Esophagus mucosa (tissue), 1 donor: ENCODE measurements around the gene FAM209A. TPM values are rescaled to one million over a fixed set of nuclear protein-coding genes. Genes with fewer than 3 reads are reported as not detected.
"Not testable (repeated sequence)": the region's sequence is repeated elsewhere in the genome, so short reads cannot be mapped to it uniquely, and the experiment has no call there.

Source experiments
- ATAC-seq: fragments of 200-7000 bp; cut with Tn5 transposase; one replicate; pipeline ENCODE4 v1.9.1; 2020
- total RNA-seq: library from RNA; stranded (reverse); gene quantifications from one replicate; pipeline ENCODE4 v1.2.4, GENCODE V29; 2023
- donor health status: DM: yes; HTN: yes; CAD: no.

The FAM209A gene
- total RNA-seq, 1 donor from 2014 or later = not detected

DNA sequence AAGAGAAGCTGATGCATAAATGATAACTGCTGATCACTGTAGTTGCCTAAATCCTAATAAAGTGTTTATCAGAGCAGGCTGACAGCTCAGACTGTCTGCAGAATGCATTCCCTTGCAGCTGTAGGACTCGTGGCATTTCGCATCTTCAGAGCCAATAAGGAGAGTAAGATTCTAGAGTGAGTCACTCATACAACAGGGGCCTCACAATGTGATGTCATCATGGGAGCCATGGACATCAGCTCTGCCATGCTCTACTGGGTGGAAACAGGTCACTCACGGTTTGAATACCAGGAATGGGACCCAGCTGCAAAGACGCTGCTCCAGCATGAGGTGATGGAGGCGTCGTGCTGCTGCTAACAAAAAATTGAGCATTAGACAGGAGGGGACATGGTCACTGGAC is 15.9 kb downstream of the FAM209A start:
- ATAC-seq = no peak

DNA sequence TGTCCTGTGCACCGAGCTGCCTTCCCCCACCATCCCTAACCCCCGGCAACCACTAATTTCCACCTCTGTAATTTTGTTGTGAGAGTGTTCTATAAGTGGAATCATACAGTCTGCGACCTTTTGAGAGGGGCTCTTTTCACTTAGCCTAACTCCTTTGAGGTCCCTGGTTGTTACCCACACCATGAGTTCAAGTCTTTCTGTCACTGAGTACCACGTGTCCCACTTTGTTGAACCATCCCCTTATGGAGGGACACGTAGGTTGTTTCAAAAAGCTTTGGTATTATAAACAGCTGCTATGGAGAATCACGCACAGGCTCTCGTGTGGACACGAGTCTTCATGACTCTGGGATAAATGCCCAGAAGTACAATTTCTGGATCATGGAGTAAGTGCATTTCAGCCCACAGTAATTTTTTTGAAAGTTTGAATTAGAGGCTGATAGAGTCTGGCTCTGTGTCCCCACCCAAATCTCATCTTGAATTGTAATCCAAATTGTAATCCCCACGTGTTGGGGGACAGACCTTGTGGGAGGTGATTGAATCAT is 18.0 kb downstream of the FAM209A start:
- ATAC-seq = no peak

DNA sequence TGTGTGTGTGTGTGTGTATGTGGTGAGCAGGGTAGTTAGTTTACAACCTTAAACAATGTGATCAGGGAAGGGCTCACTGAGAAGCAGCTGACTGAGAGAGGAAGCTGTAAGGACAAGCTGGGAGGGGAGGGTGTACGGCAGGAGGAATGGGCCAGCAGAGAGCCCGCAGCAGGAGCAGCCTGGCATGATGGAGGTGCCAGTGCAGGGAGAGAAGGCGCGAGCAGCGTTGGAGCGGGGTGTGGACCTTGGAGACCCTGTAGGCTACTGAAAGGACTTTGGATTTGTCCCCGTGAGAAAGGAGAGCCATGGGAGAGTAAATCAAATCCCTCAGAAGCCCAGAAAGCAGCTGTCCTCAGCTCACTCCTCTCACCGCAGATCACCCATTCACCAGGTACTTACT is 27.0 kb downstream of the FAM209A start:
- no peak for ATAC-seq

DNA sequence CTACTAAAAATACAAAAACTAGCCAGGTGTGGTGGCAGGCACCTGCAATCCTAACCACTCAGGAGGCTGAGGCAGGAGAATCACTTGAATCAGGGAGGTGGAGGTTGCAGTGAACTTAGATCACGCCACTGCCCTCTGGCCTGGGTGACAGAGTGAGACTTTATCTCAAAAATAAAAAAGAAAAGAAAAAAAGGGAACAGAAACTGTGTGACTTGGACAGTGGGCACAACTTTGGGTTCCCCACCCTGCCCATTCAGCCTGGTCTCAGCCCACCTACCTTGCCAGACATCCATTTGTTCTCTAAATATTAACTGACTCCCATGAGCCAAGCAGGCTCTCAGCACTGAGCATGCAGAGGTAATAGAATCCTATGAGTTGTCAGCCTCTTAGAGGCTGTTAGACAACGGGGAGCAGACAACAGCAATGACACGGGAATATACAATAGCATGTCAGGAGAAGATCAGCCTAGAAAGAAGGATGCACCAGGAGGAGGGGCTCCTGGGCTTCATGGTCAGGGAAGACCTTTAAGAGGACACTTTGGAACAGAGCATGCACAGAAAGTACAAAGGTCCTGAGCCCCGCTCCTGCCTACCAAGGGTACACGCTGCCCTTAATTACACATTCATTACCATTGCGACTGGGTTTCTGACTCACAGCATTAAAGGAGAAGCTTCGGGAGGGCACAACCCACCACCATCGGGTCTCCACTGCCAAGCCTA is 28.5 kb downstream of the FAM209A start:
- no peak for ATAC-seq

DNA sequence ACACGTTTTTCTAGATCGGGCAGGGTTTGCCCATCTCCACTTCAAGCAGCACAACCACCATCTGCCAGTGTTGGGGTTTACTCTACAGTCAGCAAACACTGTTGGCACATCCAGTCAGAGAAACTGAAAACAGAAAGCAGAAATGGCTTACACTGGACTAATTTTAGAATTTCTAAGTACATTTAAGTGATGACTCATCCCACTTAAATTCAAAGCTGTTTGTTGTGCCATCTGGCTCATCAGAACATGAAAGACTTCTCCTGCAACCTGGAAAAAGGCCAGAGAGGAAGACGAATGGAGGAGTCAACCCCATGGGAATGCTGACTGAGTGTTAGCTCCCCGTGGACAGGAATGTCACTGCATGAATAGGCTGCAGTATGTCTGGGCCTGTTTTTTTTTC is 30.3 kb downstream of the FAM209A start:
- peak; percentile 90 for ATAC-seq

DNA sequence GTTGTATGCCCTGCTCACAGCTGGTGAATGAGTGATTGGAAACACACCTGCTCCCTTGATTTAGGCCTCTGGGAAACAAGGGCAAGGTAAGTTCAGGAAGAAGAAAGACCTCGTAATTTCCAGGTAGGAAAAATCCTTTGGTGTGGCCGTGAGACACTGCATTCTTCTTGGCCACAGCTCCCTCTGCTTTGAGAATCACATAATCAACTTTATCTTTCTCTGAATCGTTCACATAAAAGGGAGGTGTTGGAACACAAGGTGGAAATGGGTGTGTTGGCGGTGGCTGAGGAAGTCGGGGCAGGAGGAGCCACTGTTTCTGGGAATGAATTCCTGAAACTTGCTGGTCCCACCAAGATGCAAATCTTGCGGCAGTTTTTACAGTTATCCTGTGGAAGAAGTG is 34.4 kb downstream of the FAM209A start:
- no peak for ATAC-seq

DNA sequence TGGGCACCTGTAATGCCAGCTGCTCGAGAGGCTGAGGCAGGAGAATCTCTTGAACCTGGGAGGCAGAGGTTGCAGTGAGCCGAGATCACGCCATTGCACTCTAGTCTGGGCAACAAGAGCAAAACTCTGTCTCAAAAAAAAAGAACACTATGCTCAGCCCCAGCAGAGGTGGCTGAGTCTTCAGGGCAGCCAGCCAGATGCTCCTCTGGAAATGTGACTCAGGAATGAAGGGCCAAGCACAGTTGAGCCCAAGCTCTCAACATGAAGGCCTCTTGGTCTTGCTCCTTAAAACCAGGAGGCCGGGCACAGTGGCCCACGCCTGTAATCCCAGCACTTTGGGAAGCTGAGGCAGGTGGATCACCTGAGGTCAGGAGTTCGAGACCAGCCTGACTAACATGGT is 40.0 kb downstream of the FAM209A start:
- ATAC-seq = not testable (repeated sequence)

DNA sequence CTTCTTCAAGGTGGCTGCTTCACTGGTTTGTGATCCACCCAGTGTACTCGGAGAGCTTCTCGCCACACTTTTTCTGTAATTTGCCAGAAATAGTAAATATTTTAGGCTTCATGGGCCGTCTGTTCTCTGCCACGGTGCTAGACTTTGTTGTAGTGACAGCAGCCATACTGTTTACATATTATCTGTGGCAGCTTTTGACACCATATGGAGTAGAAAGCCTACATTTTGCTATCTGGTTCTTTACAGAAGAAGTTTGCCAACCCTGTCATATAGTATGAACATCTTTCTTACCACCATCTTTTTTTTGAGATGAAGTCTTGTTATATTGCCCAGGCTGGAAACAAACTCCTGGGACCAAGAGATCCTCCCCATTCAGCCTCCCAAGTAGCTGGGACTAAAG is 41.0 kb downstream of the FAM209A start:
- no peak for ATAC-seq

DNA sequence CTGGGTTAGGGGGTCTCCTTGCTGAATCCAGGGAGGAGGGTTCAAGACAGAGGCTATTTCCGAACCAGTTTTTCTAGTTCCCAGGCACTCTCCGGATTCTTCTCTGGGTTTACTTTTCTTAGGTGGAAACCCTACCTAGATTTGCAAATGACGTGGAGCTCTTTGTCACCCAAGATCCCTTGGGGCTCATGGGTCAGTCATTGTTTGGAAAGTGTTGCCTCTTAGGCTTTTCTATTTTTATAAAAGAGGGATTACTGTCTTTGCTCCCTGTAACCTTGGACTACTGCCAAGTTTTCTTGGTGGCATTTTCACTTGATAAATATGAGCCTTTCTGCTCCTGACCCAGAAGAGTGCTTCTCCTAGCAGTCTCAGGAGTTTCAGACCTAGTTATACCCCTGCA is 42.1 kb downstream of the FAM209A start:
- peak; percentile 91 for ATAC-seq

DNA sequence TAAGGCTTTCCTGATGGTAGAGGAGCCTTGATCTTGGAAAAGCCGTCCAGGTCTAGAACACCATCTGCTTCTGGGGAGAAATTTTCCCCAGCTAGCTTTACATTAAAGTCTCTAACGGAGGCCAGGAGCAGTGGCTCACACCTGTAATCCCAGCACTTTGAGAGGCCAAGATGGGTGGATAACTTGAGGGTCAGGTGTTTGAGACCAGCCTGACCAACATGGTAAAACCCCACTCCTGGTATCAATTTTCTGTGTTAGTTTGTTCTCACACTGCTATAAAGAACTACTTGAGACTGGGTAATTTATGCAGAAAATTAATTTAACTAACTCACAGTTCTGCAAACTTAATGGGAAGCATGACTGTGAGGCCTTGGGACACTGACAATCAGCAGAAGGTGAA is 46.3 kb downstream of the FAM209A start:
- ATAC-seq = no peak

DNA sequence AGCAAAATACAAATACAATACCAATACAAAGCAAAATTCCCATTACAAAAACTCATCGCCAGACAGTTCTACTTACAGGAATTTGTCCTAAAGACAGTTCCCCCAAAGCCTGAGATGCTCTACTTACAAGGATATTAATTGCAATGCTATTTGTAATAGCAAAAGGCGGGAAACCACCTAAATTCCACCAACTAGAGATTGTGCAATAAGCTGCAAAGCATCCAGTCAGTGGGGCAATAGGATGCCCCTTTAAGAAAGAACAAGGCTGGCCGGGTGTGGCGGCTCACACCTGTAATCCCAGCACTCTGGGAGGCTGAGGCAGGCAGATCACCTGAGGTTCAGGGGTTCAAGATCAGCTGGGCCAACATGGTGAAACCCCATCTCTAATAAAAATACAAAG is 47.6 kb downstream of the FAM209A start:
- ATAC-seq = no peak

DNA sequence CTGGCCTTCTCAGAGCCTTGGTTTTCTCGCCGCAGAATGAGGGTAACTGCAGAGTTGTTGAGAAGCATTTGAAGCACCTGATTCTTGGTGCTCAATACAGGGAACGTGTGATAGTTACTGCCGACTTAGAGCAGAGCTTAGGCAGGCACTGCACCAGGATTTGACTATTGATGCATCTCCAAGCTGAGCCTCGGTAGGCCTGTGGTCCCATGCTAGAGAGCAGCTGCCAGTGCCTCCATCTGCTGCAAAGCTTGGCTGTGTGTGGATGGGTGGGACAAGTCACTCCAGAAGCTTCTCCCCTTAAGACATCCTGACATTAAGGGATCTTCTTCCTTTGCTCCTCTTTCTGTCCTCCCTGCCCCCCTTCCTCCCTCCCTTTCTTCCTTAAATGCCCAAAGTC is 49.4 kb downstream of the FAM209A start:
- ATAC-seq = peak; percentile 14

DNA sequence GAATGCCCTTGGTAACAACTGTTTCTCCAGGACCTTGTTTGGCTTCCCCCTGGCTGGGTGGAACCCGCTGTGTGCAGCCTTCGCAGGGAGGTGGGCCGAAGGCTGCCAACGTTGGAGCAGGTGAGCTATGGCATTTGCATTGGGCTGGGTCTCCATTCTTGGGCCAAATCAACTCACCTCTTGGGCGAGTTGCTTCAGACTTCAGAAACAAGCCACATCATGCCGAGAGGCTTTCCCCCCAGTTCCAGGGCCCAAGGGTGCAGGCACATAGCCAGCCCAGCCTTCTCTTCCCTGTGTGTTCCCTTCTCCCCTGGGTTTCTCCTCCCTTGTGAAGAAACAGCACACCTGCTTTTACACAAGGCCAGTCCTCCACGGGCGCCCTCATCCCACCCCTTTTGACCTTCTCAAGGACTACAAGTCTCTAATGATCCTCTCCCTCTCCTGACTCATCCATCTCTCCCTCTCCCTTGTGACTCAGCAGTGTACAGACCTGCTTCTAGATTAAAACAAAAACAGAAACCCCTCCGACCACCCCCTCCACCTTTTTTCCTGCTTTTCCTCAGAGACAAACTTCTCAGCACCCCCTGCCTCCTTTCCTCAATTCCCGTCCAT is 50.1 kb downstream of the FAM209A start:
- peak; percentile 88 for ATAC-seq

DNA sequence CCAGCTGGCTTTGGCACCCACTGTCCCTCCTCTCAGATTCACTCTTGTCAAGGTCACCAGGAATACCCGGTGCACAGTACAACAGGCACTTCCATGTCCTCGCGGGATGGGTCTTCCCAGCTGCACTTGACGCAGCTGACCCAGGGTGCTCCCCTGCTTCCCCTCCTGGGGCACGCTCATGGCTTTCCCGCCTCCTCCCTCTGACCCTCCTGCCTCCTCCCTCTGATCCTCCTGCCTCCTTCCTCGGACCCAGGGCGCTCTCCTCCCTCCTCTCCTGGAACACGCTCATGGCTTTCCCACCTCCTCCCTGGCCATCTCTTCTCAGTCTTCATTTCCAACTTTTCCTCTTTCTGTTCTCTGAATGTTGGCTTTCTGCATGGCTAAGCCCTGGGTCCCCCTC is 50.6 kb downstream of the FAM209A start:
- no peak for ATAC-seq

Other genes starting within 250 kb of the FAM209A start
- gene FAM210B, start 165.8 kb upstream of the FAM209A start, total RNA-seq = 24.7 TPM
- gene AURKA, start 132.5 kb upstream of the FAM209A start, total RNA-seq = 14.5 TPM
- gene CSTF1, start 132.1 kb upstream of the FAM209A start, total RNA-seq = 18.5 TPM
- gene CASS4, start 112.5 kb upstream of the FAM209A start, total RNA-seq = 0.28 TPM
- 51.0 TPM for gene RTF2, start 56.1 kb upstream of the FAM209A start, total RNA-seq
- gene FAM209B, start 8.5 kb downstream of the FAM209A start, total RNA-seq = 0.44 TPM
- 30.8 TPM for gene TFAP2C, start 104.6 kb downstream of the FAM209A start, total RNA-seq